SK-MEL-5 (cell line): ENCODE results near the gene PCID2. TPM values are rescaled to one million over a fixed set of nuclear protein-coding genes. Genes with fewer than 3 reads are reported as not detected.

ENCODE experiments used
- DNase-seq: peaks from one replicate; pipeline ENCODE4 v3.0.0-alpha.2; 2016; ENCODE audit warnings: low read depth, low spot score
- in situ Hi-C: cut with HindIII; loops from 2 replicates; pipeline ENCODE4 v1.10.0; 2016; ENCODE audit warnings: low sequenced_read_pairs, high pct_unique_total_duplicates, low pct_unique_long_range_greater_than_20kb
- total RNA-seq: library from RNA; depleted of rRNA; stranded (reverse); fragments of >200 nt; shearing (Covaris generic); gene quantifications from 2 replicates; pipeline ENCODE4 v1.2.3, GENCODE V29; 2014

PCID2 gene
- total RNA-seq, 1 experiment from 2014 or later = 93.4 TPM

DNA sequence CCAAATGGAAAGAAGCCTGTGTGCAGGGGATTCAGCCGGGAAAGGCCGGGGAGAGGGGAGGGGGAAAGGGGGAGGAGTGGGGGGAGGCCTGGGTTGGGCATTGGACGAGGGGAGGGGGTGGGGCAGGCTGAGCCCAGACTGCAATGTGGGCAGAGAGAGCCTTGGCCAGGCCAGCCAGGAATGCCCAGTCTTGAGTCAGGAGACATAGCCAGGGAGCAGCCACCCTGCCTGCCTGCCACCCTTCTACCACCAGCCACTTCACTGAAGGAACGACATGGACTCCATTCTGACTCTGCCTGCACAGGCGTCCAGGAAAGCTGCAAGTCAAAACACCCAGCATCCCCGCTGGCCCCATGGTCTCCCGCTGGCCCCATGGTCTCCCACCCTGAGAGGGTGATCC lies 49.5 kb downstream of the PCID2 start:
- DNase-seq = no peak
- in situ Hi-C loops = no loop called here

DNA sequence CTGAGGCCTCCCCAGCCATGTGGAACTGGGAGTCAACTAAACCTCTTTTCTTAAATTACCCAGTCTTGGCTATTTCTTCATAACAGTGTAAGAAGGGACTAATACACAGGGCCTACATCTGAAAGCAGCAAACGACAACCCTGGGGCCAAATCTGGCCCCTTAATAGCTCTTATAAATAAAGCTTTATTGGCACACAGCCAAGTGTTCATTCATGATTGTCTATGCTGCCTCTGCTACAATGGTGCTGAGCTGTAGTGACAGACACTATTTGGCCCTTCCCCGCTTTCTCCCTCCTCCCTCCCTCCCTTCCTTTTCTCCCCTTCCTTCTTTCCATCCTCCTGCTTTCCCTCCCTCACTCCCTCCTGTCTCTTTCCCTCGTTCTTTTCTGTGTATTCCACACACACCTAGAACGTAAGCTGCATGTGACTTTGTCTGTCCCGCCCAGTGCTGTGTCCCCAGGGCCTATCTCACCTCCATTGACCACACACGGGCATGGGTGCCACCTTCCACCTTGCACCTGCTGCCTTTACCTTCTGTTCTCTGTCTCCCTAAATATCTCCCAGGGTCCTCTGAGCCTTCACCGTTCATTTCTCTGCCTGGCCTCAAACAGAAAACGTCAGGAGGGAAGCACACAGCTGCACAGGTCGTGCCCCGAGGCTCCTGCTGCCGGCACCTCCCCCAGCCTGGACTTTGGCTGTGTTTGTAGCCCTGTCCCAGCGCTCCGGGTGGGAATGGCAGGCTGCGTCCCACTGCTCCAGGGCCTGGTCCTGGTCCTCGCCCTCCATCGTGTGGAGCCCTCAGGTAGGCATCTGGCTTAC lies 50.3 kb downstream of the PCID2 start, which contains the start of gene PROZ:
TSS of gene PROZ (plus strand) at position 720 of the 819 bp plus-strand sequence. CDS start at position 733, 13 bp downstream.
- in situ Hi-C loops = no loop called here
- no peak for DNase-seq

DNA sequence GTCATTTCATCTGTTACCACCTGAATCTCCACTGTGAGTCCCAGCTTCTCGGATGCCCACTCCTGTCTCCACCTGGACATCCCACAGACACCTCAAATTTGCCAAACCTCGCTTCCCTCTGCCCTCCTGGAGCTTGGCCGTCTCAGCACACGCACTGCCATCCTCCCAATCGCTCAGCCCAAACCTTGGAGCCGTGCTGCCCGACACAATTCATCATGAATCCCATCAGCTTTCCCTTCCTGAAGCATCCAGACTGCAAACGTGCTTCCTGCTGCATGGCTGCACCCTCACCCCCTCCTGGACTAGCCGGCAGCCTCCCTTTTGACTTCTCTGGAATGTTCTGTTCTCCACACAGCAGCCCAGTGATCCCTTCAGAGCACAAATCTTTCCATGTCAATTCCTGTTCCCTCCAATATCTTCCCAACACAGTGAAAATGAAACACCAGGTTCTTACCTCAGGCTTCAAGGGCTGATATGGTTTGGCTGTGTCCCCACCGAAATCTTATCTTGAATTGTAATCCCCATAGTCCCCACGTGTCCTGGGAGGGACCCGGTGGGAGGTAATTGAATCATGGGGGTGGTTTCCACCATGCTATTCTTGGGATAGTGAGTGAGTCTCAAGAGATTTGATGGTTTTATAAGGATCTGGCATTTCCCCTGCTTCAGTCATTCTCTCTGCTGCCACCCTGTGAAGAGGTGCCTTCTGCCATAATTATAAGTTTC lies 51.1 kb downstream of the PCID2 start:
- in situ Hi-C loops = no loop called here
- no peak for DNase-seq

DNA sequence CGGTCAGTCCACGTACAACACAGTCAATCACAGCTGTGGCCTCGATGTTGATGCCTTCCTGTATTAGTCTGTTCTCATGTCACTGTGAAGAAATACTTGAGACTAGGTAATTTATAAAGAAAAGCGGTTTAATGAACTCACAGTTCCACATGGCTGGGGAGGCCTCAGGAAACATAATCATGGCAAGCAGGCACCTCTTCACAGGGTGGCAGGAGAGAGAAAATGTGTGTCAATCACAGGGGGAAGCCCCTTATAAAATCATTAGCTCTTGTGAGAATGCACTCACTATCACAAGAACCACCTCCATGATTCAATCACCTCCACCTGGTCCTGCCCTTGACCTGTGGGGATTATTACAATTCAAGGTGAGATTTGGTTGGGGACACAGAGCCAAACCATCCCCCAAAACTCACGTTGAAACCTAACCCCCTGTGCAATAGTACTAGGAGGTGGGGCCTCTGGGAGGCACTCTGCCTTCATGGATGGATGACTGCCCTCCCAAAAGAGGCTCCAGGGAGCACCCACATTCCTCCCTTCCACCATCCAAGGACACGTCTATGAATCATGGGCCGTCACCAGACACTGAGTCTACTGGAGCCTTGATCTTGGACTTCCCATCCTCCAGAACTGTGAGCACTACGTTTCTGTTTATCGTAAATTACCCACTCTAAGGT lies 52.4 kb downstream of the PCID2 start:
- in situ Hi-C loops = no loop called here
- DNase-seq = no peak

DNA sequence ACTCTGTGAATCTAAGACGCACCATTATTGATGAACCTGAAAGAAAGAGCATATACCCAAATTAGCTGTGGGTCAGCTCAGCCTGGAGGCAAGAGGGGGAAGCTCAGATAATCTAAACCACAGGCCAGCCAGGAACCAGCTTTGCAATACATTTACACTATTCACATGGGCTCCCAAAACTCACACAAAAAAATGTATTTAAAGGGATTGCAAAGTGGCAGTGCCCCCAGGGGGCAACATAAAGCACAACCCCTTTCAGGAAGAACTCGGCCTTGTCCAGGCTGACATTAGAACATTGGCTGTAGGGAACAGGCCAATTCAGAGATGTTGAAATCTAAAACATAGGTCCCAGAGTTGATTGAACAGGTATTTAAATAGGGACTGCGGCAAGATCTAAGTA lies 53.3 kb downstream of the PCID2 start:
- in situ Hi-C loops = no loop called here
- peak; percentile 47 for DNase-seq

DNA sequence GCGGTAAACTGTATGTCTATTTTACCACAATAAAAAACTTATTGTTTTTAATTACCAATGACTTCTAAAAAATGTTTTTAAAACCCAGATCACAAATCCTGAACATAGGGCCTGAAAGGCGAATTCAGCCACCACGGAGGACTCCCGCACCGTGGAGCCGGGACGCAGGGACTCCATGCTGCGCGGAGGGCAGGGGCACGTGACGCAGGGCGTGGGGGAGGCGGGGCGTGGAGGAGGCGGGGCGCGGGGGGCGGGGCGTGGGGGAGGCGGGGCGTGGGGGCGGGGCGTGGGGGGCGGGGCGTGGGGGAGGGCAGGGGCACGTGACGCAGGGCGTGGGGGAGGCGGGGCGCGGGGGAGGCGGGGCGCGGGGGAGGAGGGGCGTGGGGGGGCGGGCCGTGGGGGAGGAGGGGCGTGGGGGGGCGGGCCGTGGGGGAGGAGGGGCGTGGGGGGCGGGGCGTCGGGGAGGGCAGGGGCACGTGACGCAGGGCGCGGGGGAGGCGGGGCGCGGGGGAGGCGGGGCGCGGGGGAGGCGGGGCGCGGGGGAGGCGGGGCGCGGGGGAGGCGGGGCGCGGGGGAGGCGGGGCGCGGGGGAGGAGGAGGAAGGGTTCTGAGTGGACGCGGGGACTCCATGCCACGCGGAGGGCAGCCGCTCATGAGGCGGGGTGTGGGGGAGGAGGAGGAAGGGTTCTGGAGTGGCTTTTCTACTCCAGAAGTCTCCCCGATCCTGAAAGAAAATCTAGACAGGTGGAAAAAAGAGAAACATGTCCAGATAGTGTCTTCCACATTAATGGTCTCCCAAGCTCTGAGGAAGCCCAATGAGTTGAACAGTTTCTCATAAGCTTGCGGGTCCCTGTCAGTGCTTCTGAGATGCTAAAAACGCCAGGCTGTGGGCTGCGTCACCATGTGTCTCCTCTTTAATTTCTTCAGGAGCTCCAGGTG lies 54.4 kb downstream of the PCID2 start:
- DNase-seq = peak; percentile 63
- in situ Hi-C loops = no loop called here

DNA sequence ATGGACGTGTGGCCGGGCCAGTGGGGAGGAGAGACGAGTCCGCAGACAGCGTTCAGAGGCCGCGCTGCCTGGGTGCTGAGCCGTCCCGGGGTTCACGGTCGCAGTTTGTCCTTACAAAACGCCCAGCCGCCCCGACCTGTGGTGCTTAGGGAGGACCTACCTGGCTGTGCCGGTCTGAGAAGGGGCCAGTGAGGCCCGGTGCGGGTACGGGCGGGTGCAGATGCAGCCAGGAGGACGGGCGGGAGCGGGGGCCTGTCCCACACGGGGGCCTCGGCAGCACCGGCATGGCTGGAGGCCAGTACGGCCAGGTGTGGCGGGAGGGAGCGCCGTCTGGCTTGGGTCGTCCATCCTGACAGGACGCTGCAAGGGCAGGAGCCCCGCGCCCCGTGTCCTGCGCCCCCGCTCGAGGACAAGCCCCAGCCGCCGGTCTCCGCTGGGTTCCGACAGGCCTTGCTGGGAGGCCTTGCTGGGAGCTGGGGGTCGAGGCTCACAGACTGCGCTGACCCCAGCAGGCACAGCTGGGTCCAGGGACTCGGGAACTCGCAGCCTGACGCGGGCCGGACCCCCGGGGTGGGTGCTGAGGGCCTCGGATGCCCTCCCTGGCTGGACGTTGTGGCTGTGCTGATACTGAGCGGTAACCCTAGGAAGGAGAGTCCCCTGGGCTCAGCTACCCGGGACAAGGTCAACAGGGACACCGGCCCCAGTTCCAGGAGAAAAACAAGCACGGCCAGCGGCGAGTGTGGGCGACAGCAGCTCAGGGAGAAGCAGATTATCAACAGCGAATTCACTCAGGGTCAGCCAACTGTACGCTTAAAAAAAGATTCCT lies 55.3 kb downstream of the PCID2 start:
- in situ Hi-C loops = no loop called here
- no peak for DNase-seq

DNA sequence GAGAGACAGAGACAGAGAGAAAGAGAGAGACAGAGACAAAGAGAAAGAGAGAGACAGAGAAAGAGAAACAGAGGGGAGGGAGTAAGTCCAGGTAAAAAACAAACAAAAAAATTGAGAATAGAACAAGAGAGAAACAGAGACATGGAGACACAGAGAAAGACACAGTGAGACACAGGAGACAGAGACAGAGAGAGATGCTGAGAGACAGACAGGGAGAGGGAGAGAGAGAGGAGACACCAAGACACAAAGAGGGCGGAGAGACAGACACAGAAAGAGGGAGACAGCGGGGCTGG lies 55.8 kb downstream of the PCID2 start:
- no peak for DNase-seq
- in situ Hi-C loops = no loop called here

DNA sequence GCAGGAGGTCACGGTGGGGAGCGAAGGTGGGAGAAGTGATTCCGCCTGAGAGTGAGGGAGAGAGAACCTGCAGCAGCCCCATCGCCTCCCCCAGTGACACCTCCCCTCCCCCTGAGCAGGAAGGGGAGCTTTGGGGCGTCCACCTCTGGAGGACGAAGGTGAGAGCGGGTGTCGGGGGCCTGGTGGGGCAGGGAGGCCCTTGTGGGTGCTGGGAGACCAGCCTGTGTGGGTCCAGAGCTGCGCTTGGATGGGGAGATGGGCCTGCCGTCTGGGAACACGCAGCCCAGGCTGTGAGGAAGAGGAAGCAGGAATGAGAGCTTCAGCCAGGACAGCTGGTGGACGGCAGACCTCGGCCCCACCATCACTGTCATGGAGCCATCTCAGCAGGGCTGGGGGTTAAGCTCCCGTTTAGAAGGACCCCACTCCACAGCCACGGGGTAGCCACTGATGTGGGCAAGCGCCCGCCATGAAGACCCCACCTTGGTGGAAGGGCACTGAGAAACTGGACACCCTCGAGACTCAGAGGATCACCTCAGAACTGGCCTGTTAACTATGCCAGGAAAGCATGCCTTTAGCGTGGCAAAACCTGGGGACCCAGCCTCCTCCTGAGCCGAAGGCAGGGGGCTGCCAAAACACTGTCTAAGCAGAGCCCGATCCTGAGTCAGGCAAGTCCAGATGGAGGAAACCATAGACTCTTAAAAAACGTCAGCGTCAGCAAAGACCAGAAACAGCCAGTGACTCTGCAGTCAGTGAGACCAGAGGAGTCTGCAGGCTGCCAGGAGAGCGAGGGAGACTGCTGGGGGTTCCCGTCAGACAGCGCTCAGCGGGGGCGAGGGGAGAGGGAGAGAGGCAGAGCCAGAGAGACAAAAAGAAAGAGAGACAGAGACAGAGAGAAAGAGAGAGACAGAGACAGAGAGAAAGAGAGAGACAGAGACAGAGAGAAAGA lies 56.5 kb downstream of the PCID2 start:
- in situ Hi-C loops = no loop called here
- peak; percentile 6 for DNase-seq

DNA sequence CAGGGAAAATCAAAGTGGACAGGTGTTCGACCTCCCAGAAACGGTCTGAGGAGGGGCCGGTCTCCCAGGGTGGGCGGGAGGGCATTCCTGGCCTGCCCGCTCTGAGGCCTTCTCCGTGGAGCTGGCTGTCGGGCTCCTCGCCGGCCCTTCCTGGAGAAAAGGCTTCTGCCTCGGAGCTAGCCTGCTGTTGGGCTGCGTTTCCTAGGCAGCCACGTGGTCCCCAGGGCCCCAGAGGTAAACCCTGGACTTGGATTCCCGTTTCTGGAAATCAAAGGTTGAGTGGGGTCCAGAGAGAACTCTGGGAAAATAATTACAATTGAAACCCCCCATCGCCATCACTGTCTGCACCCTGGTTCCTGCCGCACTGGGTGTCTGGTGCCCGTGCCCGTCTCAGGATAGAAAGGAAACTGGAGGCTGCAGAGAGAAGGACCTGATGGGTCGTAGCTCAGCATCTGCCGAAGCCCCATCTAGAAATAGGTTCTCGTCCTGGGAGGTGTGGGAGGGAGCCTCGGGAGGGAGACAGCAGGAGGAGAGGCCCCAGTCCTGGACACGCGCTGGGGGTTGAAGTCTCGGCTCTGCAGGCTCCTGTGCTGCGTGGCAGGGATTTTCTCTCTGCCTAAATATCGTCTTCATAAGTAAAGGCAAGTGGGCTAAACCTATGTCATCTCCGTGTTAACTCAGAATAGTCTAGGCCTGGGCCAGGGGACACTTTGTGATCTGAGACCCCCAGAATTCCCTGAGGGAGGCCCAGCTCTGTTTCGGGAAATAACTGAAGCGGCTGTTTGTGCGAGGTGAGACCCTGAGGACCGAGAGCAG lies 57.7 kb downstream of the PCID2 start:
- in situ Hi-C loops = no loop called here

DNA sequence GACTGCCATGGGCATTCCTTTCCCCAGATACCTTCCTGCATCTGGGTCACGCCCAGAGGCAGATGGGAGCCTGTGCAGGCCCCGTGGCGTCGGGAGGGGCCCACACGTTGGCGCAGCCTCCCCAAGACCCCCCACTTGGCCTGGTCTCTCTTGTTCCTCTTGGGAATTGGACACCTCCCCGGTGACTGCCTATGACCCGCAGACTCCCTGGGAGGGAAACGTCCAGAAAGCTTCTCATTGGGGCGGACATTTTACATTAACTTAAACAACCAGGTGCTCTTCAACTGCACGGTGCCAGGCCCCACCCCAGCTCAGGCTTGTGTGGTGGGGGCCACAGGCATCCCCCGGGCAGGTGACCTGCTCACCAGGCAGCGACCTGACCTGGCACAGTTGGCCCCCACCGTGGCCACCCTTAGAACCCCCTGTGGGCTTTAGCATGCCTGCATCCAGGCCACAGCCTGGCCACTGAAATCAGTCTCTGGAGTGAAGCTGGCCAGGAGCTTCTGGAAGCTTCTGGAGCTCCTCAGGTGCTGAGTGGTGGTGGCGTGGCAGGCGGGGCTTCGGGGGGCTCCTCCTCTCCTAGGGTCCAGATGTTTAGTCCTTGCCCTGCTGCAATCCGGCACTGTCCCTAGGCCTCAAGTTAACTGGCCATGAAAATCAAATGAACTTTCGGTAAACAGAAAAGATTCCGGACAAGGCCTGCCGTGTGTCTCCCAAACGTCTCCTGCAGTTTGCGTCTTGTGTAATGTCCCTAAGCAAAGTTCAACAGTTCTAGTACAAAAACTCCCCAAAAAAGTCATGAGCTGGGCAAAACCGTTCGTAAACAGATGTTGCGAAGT lies 58.5 kb downstream of the PCID2 start:
- in situ Hi-C loops = no loop called here

More for the DNA sequence above, 57.7 kb downstream of the PCID2 start:
- DNase-seq = no peak

DNA sequence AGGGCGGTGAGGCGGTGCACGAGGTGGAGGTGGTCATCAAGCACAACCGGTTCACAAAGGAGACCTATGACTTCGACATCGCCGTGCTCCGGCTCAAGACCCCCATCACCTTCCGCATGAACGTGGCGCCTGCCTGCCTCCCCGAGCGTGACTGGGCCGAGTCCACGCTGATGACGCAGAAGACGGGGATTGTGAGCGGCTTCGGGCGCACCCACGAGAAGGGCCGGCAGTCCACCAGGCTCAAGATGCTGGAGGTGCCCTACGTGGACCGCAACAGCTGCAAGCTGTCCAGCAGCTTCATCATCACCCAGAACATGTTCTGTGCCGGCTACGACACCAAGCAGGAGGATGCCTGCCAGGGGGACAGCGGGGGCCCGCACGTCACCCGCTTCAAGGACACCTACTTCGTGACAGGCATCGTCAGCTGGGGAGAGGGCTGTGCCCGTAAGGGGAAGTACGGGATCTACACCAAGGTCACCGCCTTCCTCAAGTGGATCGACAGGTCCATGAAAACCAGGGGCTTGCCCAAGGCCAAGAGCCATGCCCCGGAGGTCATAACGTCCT lies 59.4 kb downstream of the PCID2 start:
- in situ Hi-C loops = no loop called here
- DNase-seq = no peak

More for the DNA sequence above, 58.5 kb downstream of the PCID2 start:
- DNase-seq = no peak

DNA sequence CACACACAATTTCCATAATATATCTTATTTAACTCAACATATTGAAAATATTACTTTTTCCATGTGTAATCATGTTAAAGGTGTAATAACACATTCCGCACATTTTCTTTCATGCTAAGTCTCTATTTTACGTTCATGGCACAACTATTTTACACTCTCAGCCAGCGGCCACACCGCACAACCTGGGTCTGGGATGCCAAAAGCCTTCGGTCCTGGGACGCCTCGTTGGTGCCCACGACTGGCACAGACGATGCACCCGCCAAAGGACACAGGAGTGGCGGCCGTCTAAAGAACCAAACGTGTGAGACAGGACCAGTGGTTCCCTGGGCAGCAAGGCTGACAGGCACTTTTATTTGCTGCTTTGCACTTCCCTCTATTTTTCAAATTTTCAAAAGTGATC lies 60.1 kb downstream of the PCID2 start:
- no peak for DNase-seq
- in situ Hi-C loops = no loop called here

DNA sequence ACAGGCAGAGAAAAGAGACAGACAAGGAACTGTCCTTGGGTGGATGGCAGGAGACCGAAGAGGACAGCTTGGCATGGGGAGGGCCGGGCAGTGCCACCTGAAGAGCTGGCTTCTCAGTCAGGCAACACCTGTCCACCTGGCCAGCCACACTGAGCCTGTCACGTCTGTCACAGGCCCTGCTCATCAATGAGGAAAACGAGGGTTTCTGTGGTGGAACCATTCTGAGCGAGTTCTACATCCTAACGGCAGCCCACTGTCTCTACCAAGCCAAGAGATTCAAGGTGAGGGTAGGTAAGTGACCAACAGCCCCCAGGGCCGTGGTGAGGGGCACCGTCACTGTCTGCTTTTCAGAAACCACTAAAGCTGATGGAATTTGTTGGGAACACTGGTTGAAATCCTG lies 61.3 kb downstream of the PCID2 start:
- DNase-seq = no peak
- in situ Hi-C loops = no loop called here
